ENCODE data around the gene TNK2.

DNA sequence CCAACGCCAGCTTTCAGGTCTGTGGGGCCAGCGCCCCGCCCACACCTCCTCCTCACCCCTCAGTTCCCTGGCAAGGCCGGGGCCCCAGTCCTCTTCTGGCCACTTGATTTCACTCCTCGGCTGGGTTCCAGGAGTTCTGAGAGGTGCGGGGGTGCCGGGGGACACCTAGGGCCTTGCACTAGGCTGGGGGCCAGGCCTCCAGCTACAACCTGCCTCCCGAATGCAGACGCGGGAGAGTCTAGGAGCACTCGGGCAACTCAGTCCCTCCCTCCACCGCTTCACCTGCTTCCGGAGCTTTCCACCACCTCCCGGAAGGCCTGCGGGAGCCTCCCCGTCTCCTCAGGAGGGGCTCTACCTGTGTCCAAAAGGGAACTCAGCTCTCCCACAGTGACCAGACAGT lies 35.6 kb downstream of the TNK2 start:
- TF ChIP-seq, protein P1, sequence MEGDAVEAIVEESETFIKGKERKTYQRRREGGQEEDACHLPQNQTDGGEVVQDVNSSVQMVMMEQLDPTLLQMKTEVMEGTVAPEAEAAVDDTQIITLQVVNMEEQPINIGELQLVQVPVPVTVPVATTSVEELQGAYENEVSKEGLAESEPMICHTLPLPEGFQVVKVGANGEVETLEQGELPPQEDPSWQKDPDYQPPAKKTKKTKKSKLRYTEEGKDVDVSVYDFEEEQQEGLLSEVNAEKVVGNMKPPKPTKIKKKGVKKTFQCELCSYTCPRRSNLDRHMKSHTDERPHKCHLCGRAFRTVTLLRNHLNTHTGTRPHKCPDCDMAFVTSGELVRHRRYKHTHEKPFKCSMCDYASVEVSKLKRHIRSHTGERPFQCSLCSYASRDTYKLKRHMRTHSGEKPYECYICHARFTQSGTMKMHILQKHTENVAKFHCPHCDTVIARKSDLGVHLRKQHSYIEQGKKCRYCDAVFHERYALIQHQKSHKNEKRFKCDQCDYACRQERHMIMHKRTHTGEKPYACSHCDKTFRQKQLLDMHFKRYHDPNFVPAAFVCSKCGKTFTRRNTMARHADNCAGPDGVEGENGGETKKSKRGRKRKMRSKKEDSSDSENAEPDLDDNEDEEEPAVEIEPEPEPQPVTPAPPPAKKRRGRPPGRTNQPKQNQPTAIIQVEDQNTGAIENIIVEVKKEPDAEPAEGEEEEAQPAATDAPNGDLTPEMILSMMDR (conservative IDR thresholded peaks at IDR 0.05 in 1 of 2, IDR thresholded peaks at IDR 0.05 in 1 of 2; ENCODE audit: extremely low read depth in 1 of 2, insufficient read depth in 1 of 2, low read depth in 1 of 2, low read length in 2 of 2), result no peak
- no peak for TF ChIP-seq EZH2 (IDR thresholded peaks at IDR 0.05; ENCODE audit: borderline replicate concordance, low read length)

All from mammary epithelial cell (primary cell).